Aorta (tissue), 5 donors: ENCODE data around the gene STAM2. TPM values are rescaled to one million over a fixed set of nuclear protein-coding genes. Genes with fewer than 3 reads are reported as not detected.
"Not testable (repeated sequence)": the region's sequence is repeated elsewhere in the genome, so short reads cannot be mapped to it uniquely, and the experiment has no call there.

Experiments
- ATAC-seq: fragments of 200-7000 bp; cut with Tn5 transposase; one replicate; pipeline ENCODE4 v1.9.1; 2022; ENCODE audit warnings: moderate library complexity; ENCODE audit not compliant: low FRiP score
- DNase-seq, 2 donors: peaks; one replicate each; pipeline ENCODE4 v3.0.0-alpha.2; 2020
- H3K27ac ChIP-seq, 2 donors: one replicate each; pipeline ENCODE4 v1.5.1; 2013; ENCODE audit warnings: low read length in 2 of 2, mild to moderate bottlenecking in 2 of 2, moderate library complexity in 2 of 2, control low read depth in 1 of 2, inconsistent platforms in 1 of 2, low read depth in 1 of 2
- H3K27me3 ChIP-seq, 2 donors: one replicate each; pipeline ENCODE4 v1.6.1; 2013; ENCODE audit warnings: control low read depth in 1 of 2, low read length in 1 of 2, mild to moderate bottlenecking in 1 of 2, moderate library complexity in 1 of 2; ENCODE audit not compliant: insufficient read depth in 2 of 2, control insufficient read depth in 1 of 2
- H3K36me3 ChIP-seq, 2 donors: one replicate each; pipeline ENCODE4 v1.6.1; 2013; ENCODE audit warnings: control low read depth in 1 of 2, low read length in 1 of 2, mild to moderate bottlenecking in 1 of 2; ENCODE audit not compliant: insufficient read depth in 2 of 2, control insufficient read depth in 1 of 2
- H3K4me1 ChIP-seq, 2 donors: one replicate each; pipeline ENCODE4 v1.6.1; 2013; ENCODE audit warnings: low read length in 2 of 2, control low read depth in 1 of 2, mild to moderate bottlenecking in 1 of 2, moderate library complexity in 1 of 2; ENCODE audit not compliant: insufficient read depth in 2 of 2, control insufficient read depth in 1 of 2
- H3K4me3 ChIP-seq, 2 donors: one replicate each; pipeline ENCODE4 v1.5.1; 2013; ENCODE audit warnings: low read length in 2 of 2, control low read depth in 1 of 2, mild to moderate bottlenecking in 1 of 2
- H3K9me3 ChIP-seq: one replicate; pipeline ENCODE4 v1.6.1; 2013; ENCODE audit warnings: mild to moderate bottlenecking, low read length; ENCODE audit not compliant: control insufficient read depth
- WGBS, 2 donors: extraction: QIAGEN DNeasy Blood & Tissue Kit; methylation state at CpG; one replicate each; pipeline ENCODE4 v1.1.7; 2013; 5-methylcytosine and 5-hydroxymethylcytosine counted together
- intact Hi-C, 2 donors: fragments of 100-400 bp; cut with DNase I; formaldehyde crosslinking; loops; one replicate each; pipeline versions ENCODE4 v1.14.2 to v1.15.0; 2022
- polyA plus RNA-seq, 2 donors: library from polyadenylated mRNA; stranded (reverse); fragments of 200-250 nt; gene quantifications; one replicate each; pipeline ENCODE4 v1.2.3, GENCODE V29; 2013
- total RNA-seq, 2 donors: library from RNA; stranded (reverse); fragmentation: NEBNext Ultra II Directional; extraction: Animal tissue kit (Norgen Biotek cat#: 25700); gene quantifications; one replicate each; pipeline ENCODE4 v1.2.1, GENCODE V29; 2021
- donor health status: healthy with polysubstance abuse.
- donor health status: Bipolar disorder and iron deficiency.
- donor health status: DM: no; HTN: no; CAD: no.
- donor health status: DM: no; HTN: no; CAD: no.
- donor health status: DM: yes; HTN: yes; CAD: no.

Gene STAM2
- total and polyA plus RNA-seq, 4 donors = 10.3 to 46.8 (median 30.7) TPM

DNA sequence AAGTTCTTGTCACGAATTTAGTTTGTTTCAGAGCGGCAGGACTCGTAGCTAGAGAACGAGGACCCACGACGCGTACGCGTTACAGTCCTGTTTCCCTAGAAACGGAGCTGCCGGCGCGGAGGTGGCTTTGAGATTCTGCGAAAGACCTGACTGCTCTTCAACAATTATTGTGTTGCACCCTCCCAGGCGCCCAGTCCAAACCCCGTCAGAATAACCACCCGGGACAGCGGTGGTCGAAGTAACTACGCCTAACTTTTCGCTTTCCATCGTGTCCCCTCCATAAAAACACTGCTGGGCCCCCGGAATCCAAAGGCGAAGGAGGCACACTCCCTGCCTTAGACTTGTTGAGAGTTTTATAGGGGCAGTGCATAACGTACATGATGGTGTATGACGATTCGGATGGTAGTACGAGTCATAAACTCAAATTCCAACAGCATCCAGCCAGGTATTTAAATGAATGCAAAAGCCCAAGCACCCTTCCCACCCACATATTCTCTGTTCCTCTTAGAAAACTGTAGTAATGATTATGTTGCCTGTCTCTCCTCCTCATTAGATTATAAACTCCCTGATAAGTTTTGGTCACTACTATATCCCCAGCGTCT lies 651 bp upstream of the STAM2 start:
- intact Hi-C loops = loop anchor here in 1 of 2 donors (5.0 kb wide), 2 partner anchors 139 to 541 kb away; partner anchors contain the start of genes ARL6IP6 and PRPF40A
- H3K4me3 ChIP-seq = peak overlapping the region; percentile 23 to 47
- H3K27me3 ChIP-seq = no peaks in the 10 kb centered on the region
- no peaks in the 10 kb centered on the region for H3K9me3 ChIP-seq
- 3% methylated on average over 29 of the region's 29 CpGs for WGBS, 2 donors
- peak overlapping the region; percentile 2 to 34 for H3K27ac ChIP-seq
- H3K36me3 ChIP-seq = no peaks in the 10 kb centered on the region
- H3K4me1 ChIP-seq = peaks cover 0 to 2% of the 10 kb centered on the region in 2 donors
- DNase-seq (no peak), ATAC-seq (peak; percentile 24)

DNA sequence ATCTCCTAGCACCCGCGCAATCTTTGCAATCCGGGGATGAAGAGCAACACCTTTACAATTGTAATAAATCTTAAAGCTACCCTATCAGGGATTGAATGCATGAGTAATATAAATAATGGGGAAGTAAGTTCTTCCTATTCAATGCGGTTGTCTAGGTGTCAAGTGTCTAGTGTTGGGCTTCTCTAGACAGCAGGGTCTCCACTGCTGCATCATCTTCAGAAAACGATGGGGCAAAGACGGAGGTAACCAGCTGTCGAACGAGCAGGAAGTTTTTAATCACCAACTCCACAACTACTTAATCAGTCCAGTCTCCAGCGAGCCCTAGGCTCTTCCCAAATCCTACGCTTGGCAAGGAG lies 573 bp downstream of the STAM2 start:
- H3K27ac ChIP-seq = peak overlapping the region; percentile 62 to 66
- 0 to 1% methylated on average over 10 of the region's 10 CpGs for WGBS, 2 donors
- ATAC-seq (no peak), DNase-seq (no peak)
- H3K4me1 ChIP-seq = peaks cover 0 to 2% of the 10 kb centered on the region in 2 donors
- intact Hi-C loops = loop anchor here in 1 of 2 donors (5.0 kb wide), 2 partner anchors 138 to 542 kb away; partner anchors contain the start of genes ARL6IP6 and PRPF40A
- no peaks in the 10 kb centered on the region for H3K36me3 ChIP-seq
- H3K9me3 ChIP-seq = no peaks in the 10 kb centered on the region
- no peaks in the 10 kb centered on the region for H3K27me3 ChIP-seq
- H3K4me3 ChIP-seq = peak overlapping the region; percentile 82 to 98

DNA sequence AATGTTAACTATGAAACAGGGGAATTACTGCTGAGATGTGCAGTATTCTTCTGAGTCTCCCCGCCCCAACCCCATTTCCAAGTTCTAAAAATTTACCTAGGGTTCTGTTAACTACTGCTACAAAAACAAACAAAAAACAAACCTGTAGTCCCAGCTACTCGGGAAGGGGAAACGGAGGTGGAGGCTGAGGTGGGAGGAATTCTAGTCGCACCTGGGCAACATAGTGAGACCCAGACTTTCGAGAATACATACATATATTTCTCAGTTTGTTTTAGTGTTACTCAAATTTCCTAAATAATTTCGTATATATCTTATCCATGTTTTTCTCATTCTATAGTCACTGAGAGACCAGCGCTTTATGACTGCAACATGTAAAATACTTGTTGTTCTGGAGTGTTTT lies 989 bp downstream of the STAM2 start:
- H3K27ac ChIP-seq = peak overlapping the region; percentile 62 to 66
- no peak for ATAC-seq
- no peaks in the 10 kb centered on the region for H3K36me3 ChIP-seq
- DNase-seq = no peak
- no peaks in the 10 kb centered on the region for H3K27me3 ChIP-seq
- no peaks in the 10 kb centered on the region for H3K9me3 ChIP-seq
- intact Hi-C loops = no loop called here
- H3K4me3 ChIP-seq = peak overlapping the region; percentile 82 to 98
- peaks cover 0 to 2% of the 10 kb centered on the region in 2 donors for H3K4me1 ChIP-seq
- WGBS, 2 donors = 6 to 10% methylated on average over 7 of the region's 7 CpGs

DNA sequence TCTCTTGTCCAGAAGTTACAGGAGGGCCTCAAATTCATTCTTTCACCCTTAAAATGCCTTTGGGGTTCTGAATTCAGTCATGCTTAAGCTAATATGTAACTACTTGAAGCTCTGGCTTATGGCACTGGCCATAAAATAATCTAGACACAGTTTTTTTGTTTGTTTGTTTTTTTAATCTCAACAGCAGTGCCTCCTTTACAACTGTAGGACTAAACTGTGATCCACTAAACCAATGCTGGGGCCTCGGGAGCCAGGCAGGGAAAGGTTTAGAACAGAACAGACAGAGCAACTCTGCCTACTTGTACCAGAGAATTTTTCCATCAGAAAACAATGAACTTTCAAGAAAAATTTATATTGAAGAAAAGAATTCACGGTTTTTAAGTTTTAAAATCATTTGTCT lies 1.7 kb downstream of the STAM2 start:
- no peak overlapping the region for H3K27ac ChIP-seq
- no peaks in the 10 kb centered on the region for H3K27me3 ChIP-seq
- ATAC-seq = no peak
- no peaks in the 10 kb centered on the region for H3K9me3 ChIP-seq
- intact Hi-C loops = no loop called here
- H3K4me1 ChIP-seq = peaks cover 0 to 2% of the 10 kb centered on the region in 2 donors
- no peak for DNase-seq
- no peaks in the 10 kb centered on the region for H3K36me3 ChIP-seq
- 28 to 44% methylated on average over 2 of the region's 2 CpGs for WGBS, 2 donors
- H3K4me3 ChIP-seq = no peak overlapping the region

DNA sequence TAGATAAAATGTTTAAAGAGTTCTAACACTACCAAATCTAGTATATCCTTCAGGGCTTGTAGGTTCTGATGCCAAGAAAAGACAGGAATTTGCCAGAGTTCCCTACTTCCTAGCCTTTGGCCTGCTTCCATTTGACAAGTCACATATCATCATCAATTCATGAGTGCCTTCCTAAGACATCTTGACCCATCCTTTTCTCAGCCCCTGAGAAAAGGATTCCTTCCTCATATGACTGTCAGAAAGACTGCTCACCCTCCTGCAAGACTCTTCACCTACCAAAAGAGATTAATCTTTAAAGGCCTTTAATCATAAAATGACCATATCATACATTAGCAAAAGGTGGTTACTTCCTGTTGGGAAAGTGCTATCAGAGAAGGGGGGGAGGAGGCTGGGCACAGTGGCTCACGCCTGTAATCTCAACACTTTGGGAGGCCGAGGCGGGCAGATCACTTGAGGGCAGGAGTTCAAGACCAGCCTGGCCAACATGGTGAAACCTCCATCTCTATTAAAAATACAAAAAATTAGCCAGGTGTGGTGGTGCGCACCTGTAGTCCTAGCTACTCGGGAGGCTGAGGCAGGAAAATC lies 3.3 kb downstream of the STAM2 start:
- DNase-seq, ATAC-seq, H3K4me1 ChIP-seq, intact Hi-C loops, H3K9me3 ChIP-seq, H3K4me3 ChIP-seq, H3K27me3 ChIP-seq, H3K36me3 ChIP-seq: not testable (repeated sequence)
- 91 to 92% methylated on average over 5 of the region's 5 CpGs for WGBS, 2 donors
- peak overlapping the region; percentile 38 to 48 for H3K27ac ChIP-seq

DNA sequence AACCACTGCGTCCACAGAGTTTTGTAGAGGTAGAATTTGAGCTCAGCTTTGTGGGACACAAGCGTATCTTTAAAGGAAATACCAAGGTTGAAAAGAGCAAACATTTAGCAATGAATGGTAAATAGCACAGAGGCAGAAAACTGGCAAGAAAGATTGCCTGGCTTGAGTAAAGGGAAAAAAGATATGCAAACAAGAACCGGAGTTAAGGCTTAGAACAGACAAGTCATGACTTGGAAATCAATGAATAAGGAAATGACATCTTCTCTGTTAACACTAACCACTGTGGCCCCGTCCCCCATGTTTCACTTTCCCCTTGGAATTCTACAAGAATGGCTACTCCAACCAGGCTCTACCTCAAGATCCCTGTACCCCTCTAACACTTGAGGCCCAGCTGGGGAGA lies 3.8 kb downstream of the STAM2 start:
- Histone ChIP-seq H3K4me3 (no peak overlapping the region), H3K9me3 (no peaks in the 10 kb centered on the region), H3K4me1 (peaks cover 0 to 5% of the 10 kb centered on the region in 2 donors), H3K27ac (peak overlapping the region; percentile 21 to 93), H3K36me3 (no peaks in the 10 kb centered on the region), H3K27me3 (no peaks in the 10 kb centered on the region)
- 1 to 5% methylated on average over 4 of the region's 4 CpGs for WGBS, 2 donors
- DNase-seq (no peak), ATAC-seq (no peak)
- intact Hi-C loops = no loop called here

DNA sequence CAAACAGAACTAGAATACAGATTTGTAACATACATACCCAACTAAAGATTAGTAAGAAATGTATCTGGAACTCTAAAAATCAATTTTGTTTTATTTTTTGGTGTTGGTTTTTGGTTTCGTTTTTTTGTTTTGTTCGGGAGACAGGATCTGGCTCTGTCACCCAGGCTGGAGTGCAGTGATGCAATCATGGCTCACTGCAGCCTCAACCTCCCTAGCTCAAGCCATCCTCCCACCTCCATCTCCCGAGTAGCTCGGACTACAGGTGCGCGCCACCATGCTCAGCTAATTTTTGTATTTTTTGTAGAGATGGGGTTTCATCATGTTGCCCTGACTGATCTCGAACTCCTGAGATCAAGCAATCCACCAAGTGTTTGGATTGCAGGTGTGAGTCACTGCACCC lies 6.4 kb downstream of the STAM2 start:
- not testable (repeated sequence) for ATAC-seq, H3K36me3 ChIP-seq, H3K9me3 ChIP-seq, DNase-seq, H3K27me3 ChIP-seq, H3K4me3 ChIP-seq, H3K27ac ChIP-seq
- 86 to 87% methylated on average over 7 of the region's 7 CpGs for WGBS, 2 donors
- peaks cover 0 to 12% of the 10 kb centered on the region in 2 donors for H3K4me1 ChIP-seq
- intact Hi-C loops = loop anchor here in 1 of 2 donors (10.0 kb wide), 1 partner anchor 134 kb away; no protein-coding TSS in a partner anchor

DNA sequence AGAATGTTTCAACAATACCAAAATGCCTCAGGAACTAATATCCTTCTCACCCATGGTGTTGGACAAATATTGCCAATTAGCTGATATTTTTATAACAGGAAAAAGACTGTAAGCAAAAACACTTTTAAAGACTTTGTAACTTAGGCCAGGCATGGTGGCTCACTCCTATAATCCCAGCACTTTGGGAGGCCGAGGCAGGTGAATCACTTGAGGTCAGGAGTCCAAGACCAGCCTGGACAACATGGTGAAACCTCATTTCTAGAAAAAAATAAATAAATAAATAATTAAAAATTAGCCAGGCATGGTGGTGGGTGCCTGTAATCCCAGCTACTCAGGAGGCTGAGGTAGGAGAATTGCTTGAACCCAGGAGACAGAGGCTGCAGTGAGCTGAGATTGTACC lies 8.1 kb downstream of the STAM2 start:
- not testable (repeated sequence) for H3K4me3 ChIP-seq, H3K4me1 ChIP-seq, H3K27me3 ChIP-seq, DNase-seq, ATAC-seq, H3K9me3 ChIP-seq, H3K36me3 ChIP-seq
- 81 to 88% methylated on average over 1 of the region's 1 CpG for WGBS, 2 donors
- H3K27ac ChIP-seq = peak overlapping the region in 1 of 2 donors; percentile 76
- intact Hi-C loops = loop anchor here in 1 of 2 donors (10.0 kb wide), 1 partner anchor 133 kb away; no protein-coding TSS in a partner anchor

DNA sequence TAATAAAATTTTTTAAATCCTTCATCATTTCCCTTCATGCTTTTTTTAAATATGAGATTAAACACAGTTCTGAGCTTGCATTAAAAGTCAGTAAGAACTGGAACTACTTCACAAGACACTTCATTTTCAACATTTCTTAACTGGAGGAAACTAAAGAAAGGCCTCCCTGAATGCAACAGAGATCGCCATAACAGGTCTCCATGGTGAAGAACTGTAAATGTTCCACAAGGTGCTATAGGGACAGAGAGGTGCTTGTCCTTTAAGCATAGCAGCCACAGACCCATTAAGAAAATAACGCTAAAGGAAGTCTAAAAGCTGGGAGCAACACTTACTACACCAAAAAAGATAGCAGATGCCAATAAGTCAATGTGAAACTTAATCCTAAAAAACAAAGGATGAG lies 8.5 kb downstream of the STAM2 start:
- intact Hi-C loops = loop anchor here in 1 of 2 donors (10.0 kb wide), 1 partner anchor 132 kb away; no protein-coding TSS in a partner anchor
- 14 to 30% methylated on average over 2 of the region's 2 CpGs for WGBS, 2 donors
- no peak for DNase-seq
- no peaks in the 10 kb centered on the region for H3K36me3 ChIP-seq
- peaks cover 0 to 9% of the 10 kb centered on the region in 2 donors for H3K4me1 ChIP-seq
- no peak overlapping the region for H3K4me3 ChIP-seq
- no peaks in the 10 kb centered on the region for H3K9me3 ChIP-seq
- ATAC-seq = no peak
- peak overlapping the region in 1 of 2 donors; percentile 76 for H3K27ac ChIP-seq
- no peaks in the 10 kb centered on the region for H3K27me3 ChIP-seq
